ENCODE measurements around the gene ZNF426.
A peak's percentile ranks its signal among the peaks of the same experiment; 100 is the strongest.

The ZNF426 gene

DNA sequence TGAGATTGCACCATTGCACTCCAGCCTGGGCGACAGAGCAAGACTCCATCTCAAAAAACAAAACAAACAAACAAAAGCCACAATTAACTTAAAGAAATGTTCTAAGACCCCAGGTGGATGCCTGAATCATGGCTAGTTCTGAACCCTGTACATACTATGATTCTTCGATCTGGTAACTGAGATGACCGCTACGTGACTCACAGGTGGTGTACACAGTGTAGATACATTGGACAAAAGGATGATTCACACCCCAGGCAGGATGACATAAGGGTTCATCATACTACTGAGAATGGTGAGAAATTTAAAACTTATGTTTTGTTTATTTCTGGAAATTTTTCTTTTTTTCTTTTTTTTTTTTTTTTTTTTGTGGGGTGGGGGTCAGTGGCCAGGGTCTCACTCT is 6.5 kb downstream of the ZNF426 start:
- peaks cover 91% of the 10 kb centered on the region for H3K36me3 Mint-ChIP-seq
- H3K4me1 Mint-ChIP-seq: no peaks in the 10 kb centered on the region
- no peaks in the 10 kb centered on the region for H3K27me3 Mint-ChIP-seq
- ATAC-seq: no peak
- H3K9me3 Mint-ChIP-seq: peaks cover 19% of the 10 kb centered on the region
- H3K4me3 Mint-ChIP-seq: no peak overlapping the region
- no peak overlapping the region for H3K27ac Mint-ChIP-seq

DNA sequence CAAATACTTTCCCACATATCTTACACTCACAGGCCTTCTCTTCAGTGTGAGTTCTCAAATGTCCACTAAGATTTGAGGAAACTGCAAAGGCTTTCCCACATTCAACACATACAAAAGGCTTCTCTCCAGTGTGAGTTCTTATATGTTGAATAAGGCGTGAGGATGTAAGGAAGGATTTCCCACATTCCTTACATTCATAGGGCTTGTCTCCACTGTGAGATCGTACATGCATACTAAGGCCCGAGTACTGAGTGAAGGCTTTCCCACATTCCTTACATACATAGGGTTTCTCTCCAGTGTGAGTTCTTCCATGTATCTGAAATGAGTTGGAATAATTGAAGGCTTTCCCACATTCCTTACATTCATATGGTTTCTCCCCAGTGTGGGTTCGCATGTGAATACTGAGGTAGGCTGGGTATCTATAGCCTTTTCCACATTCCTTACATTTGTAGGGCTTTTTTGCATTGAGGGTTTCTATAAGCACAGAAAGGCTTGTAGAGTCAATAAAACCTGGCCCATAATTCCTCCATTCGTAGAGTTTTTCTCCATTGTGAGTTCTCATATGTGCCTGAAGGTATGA is 9.6 kb downstream of the ZNF426 start:
- H3K27me3 Mint-ChIP-seq: no peaks in the 10 kb centered on the region
- no peak overlapping the region for H3K27ac Mint-ChIP-seq
- ATAC-seq: no peak
- H3K36me3 Mint-ChIP-seq: peaks cover 91% of the 10 kb centered on the region
- H3K9me3 Mint-ChIP-seq: peaks cover 27% of the 10 kb centered on the region
- H3K4me1 Mint-ChIP-seq: no peaks in the 10 kb centered on the region
- no peak overlapping the region for H3K4me3 Mint-ChIP-seq

- ATAC-seq: no peak
- H3K9me3 Mint-ChIP-seq: peaks cover 27% of the 10 kb centered on the region
- H3K4me3 Mint-ChIP-seq: no peak overlapping the region
- H3K27ac Mint-ChIP-seq: no peak overlapping the region
- H3K4me1 Mint-ChIP-seq: no peaks in the 10 kb centered on the region
- peaks cover 66% of the 10 kb centered on the region for H3K36me3 Mint-ChIP-seq
- no peaks in the 10 kb centered on the region for H3K27me3 Mint-ChIP-seq
Measured at GRCh38 chr19:9523885-9524474, 14.5 kb downstream of the ZNF426 start.

- Mint-ChIP-seq H3K36me3 (peaks cover 6% of the 10 kb centered on the region), H3K4me1 (no peaks in the 10 kb centered on the region), H3K4me3 (no peak overlapping the region), H3K27ac (no peak overlapping the region), H3K9me3 (peaks cover 28% of the 10 kb centered on the region), H3K27me3 (no peaks in the 10 kb centered on the region)
- no peak for ATAC-seq
Measured at GRCh38 chr19:9507285-9507684, 31.2 kb downstream of the ZNF426 start.

GRCh38 chr19:9500796-9501195 is 37.6 kb downstream of the ZNF426 start:
- Mint-ChIP-seq H3K4me3 (no peak overlapping the region), H3K27ac (no peak overlapping the region), H3K36me3 (no peaks in the 10 kb centered on the region), H3K27me3 (no peaks in the 10 kb centered on the region), H3K4me1 (no peaks in the 10 kb centered on the region), H3K9me3 (peaks cover 14% of the 10 kb centered on the region)
- no peak for ATAC-seq

- H3K27me3 Mint-ChIP-seq: no peaks in the 10 kb centered on the region
- H3K4me3 Mint-ChIP-seq: peak within 1 kb of the TSS; percentile 44
- no peak for ATAC-seq
- H3K27ac Mint-ChIP-seq: no peak within 1 kb of the TSS
- H3K36me3 Mint-ChIP-seq: no peaks in the 10 kb centered on the region
- H3K4me1 Mint-ChIP-seq: no peaks in the 10 kb centered on the region
- H3K9me3 Mint-ChIP-seq: peaks cover 14% of the 10 kb centered on the region
Measured at GRCh38 chr19:9498183-9498902, 40.1 kb downstream of the ZNF426 start, which contains the start of gene ZNF560. ZNF560 (minus strand) TSS chr19:9498616; CDS start chr19:9475313, 23,303 bp downstream.

DNA sequence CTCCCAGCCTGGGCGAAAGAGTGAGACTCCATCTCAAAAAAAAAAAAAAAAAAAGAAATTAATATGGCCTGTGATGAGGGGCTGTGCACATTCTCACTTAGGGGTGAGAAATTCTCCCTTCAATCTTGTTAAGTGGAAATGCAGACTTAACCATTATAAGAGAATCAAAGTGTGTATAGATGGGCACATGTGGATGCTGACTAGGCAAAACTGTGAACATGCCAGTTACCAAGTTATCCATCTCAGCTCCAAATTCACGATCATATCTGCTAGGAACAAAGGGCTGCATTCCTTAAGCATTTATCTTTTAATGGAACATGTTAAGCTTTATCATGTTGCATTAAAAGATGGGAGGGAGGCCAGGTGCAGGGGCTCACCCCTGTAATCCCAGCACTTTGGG is 44.3 kb downstream of the ZNF426 start:
- no peak for ATAC-seq
- Mint-ChIP-seq H3K4me1 (no peaks in the 10 kb centered on the region), H3K4me3 (no peak overlapping the region), H3K27me3 (no peaks in the 10 kb centered on the region), H3K9me3 (peaks cover 15% of the 10 kb centered on the region), H3K36me3 (no peaks in the 10 kb centered on the region), H3K27ac (no peak overlapping the region)

- Mint-ChIP-seq H3K9me3 (peaks cover 25% of the 10 kb centered on the region), H3K4me1 (no peaks in the 10 kb centered on the region), H3K27me3 (no peaks in the 10 kb centered on the region), H3K36me3 (no peaks in the 10 kb centered on the region), H3K4me3 (no peak overlapping the region), H3K27ac (no peak overlapping the region)
- no peak for ATAC-seq
Measured at GRCh38 chr19:9487016-9487415, 51.4 kb downstream of the ZNF426 start.

DNA sequence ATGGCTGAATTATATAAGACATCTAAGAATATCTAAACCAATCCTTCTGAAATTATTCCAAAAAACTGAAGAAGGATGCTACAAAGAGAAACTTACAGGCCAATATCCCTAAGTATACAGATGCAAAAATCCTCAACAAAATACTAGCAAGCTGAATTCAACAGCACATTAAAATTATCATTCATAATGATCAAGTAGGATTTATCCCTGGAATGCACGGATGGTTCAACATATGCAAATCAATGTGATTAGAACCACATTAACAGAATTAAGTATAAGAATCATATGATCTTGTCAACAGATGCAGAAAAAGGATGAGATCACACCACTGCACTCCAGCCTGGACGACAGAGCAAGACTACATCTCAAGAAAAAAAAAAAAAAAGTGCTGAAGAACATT is 53.3 kb downstream of the ZNF426 start:
- Mint-ChIP-seq H3K9me3 (peaks cover 25% of the 10 kb centered on the region), H3K4me1 (no peaks in the 10 kb centered on the region)
- ATAC-seq: no peak

GRCh38 chr19:9474975-9475374 is 63.5 kb downstream of the ZNF426 start:
- Mint-ChIP-seq H3K27me3 (no peaks in the 10 kb centered on the region), H3K4me1 (no peaks in the 10 kb centered on the region), H3K4me3 (no peak overlapping the region), H3K27ac (no peak overlapping the region), H3K9me3 (peaks cover 39% of the 10 kb centered on the region), H3K36me3 (peaks cover 21% of the 10 kb centered on the region)
- ATAC-seq: no peak

More for the DNA sequence above, 53.3 kb downstream of the ZNF426 start:
- no peaks in the 10 kb centered on the region for H3K36me3 Mint-ChIP-seq
- H3K27ac Mint-ChIP-seq: no peak overlapping the region
- H3K27me3 Mint-ChIP-seq: no peaks in the 10 kb centered on the region
- H3K4me3 Mint-ChIP-seq: no peak overlapping the region

All from stimulated activated memory B cell treated with anti-CD40 and anti-IgM and Interleukin-4, amounts not matched to agents 10 μg/mL and 1 μg/mL and 100 μg/mL, for 72 hours (primary cell).